ENCODE results near the gene CCDC172. TPM values are rescaled to one million over a fixed set of nuclear protein-coding genes. Genes with fewer than 3 reads are reported as not detected.

The CCDC172 gene, protein sequence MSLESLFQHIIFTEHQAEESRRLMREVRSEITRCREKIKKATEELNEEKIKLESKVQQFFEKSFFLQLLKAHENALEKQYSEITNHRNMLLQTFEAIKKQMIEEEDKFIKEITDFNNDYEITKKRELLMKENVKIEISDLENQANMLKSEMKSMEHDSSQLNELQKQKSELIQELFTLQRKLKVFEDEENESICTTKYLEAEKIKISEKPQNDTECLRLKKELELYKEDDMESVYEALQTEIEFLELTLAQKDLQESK
- not detected for polyA plus RNA-seq

DNA sequence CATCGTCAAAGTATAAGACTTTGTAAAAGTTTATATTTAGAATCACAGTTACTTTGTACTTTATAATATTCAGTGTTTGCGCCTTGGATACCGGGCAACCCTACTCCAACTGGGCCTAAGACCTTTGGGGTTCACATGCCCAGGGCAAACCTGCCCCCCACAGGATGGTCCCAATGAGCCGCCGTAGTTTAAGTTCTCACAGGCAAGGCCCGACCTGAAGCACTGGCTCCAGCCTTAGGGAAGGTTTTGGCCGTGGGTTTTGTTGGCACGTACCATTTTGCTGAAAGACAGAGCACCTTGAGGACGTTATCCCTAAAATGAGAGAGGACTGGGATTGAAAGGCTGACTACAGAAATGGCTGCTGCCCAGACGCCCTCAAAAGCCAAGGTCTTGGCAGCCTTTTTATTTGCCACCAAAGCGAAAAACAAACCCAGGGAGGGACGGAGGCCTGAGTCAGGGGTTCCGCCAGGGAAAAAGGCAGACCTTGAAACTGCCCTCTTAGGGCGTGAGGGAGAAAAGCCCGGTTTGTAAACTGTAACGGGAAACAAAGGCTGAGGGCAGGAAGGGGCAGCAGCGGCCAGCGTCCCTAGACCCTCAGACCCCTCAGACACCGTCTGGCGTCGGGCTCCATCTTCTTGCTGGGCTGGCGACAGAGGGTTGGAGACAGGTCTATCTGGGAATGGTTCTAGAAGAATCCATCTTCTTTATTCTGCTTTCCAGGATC, at the start of gene CCDC172:
Gene CCDC172 (plus strand): TSS at position 222 of the 724 bp plus-strand sequence. CDS start 564 bp downstream, outside the sequence.
- no peak within 1 kb of the TSS for H3K4me3 Mint-ChIP-seq
- H3K4me1 Mint-ChIP-seq: no peaks in the 10 kb centered on the region

GRCh38 chr10:116276981-116277380, 47.3 kb upstream of the CCDC172 start:
- Mint-ChIP-seq H3K9me3 (peaks cover 0 to 34% (median 5%) of the 10 kb centered on the region in 6 donors), H3K36me3 (peaks cover 0 to 6% (median 4%) of the 10 kb centered on the region in 3 donors), H3K4me1 (peaks cover 0 to 2% of the 10 kb centered on the region in 2 donors), H3K27me3 (ENCODE audit: low read depth in 3 of 3) (peaks cover 6 to 13% (median 11%) of the 10 kb centered on the region in 3 donors), H3K27ac (no peak overlapping the region), H3K4me3 (no peak overlapping the region)
- no peak for DNase-seq

More for the DNA sequence above, at the start of gene CCDC172:
- no peak within 1 kb of the TSS for H3K27ac Mint-ChIP-seq
- H3K9me3 Mint-ChIP-seq: peaks cover 0 to 12% (median 0%) of the 10 kb centered on the region in 6 donors
- DNase-seq: no peak
- peaks cover 0 to 1% (median 0%) of the 10 kb centered on the region in 3 donors for H3K36me3 Mint-ChIP-seq
- H3K27me3 Mint-ChIP-seq (ENCODE audit: low read depth in 3 of 3): no peaks in the 10 kb centered on the region

DNA sequence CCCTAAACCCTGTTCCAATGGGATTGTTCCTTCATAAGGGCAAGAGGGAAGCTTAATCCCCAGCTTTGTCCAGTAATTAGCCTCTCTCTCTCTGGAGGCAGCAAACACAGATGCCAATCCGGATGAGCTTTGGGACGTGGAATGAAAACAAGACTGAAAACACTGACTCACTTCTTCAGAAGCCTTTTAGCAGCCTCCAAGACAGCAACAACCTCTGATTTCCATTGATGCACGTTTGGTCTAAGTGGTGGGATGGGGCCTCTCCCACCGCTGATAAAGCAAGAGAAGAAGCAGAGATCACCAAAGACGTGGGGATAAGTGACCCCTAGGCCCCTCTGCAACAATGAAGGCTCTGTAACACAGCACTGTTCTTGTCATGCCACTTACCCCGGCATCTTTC, 45.4 kb upstream of the CCDC172 start:
- DNase-seq: no peak
- Mint-ChIP-seq H3K9me3 (peaks cover 0 to 28% (median 2%) of the 10 kb centered on the region in 6 donors), H3K4me3 (no peak overlapping the region), H3K36me3 (peaks cover 0 to 3% (median 0%) of the 10 kb centered on the region in 3 donors), H3K4me1 (no peaks in the 10 kb centered on the region), H3K27me3 (ENCODE audit: low read depth in 3 of 3) (peaks cover 3 to 10% (median 6%) of the 10 kb centered on the region in 3 donors), H3K27ac (no peak overlapping the region)

- no peak overlapping the region for H3K27ac Mint-ChIP-seq
- H3K36me3 Mint-ChIP-seq: no peaks in the 10 kb centered on the region
- peaks cover 3 to 5% (median 4%) of the 10 kb centered on the region in 3 donors for H3K27me3 Mint-ChIP-seq (ENCODE audit: low read depth in 3 of 3)
- H3K4me1 Mint-ChIP-seq: no peaks in the 10 kb centered on the region
- H3K4me3 Mint-ChIP-seq: no peak overlapping the region
- peaks cover 0 to 13% (median 2%) of the 10 kb centered on the region in 6 donors for H3K9me3 Mint-ChIP-seq
- DNase-seq: no peak
Measured at GRCh38 chr10:116281775-116282174, 42.5 kb upstream of the CCDC172 start.

DNA sequence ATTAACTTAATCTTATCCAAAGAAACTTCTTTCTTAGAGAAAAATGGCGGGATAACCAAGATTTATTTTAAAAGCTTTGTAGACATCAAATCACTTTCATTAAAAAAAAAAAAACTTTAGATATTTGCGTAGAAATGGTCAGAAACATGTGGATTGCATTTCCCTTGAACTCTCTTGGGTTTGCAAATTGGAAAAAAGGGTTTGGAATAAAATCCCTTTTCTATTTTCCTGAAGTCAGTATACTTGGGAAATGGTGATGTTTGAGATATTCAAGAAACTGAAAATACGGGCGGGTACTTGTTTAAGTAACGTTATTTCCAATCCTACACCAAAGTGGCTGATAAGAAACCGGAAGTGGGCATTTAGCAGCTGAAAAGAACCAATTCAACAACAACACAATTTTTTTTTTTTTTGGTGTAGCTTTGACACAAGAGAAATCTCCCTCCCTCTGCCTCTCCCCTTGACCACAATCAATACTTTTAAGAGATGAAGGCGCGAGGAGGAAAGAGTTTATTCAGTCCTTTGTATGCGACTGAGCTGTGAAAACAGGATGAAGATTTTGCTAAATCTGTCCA, 37.5 kb upstream of the CCDC172 start:
- Mint-ChIP-seq H3K27ac (no peak overlapping the region), H3K4me3 (no peak overlapping the region), H3K9me3 (peaks cover 0 to 9% (median 4%) of the 10 kb centered on the region in 6 donors), H3K36me3 (no peaks in the 10 kb centered on the region), H3K27me3 (ENCODE audit: low read depth in 3 of 3) (peaks cover 0 to 3% (median 0%) of the 10 kb centered on the region in 3 donors), H3K4me1 (no peaks in the 10 kb centered on the region)
- DNase-seq: no peak

GRCh38 chr10:116287906-116288501, 36.2 kb upstream of the CCDC172 start:
- peaks cover 0 to 3% (median 0%) of the 10 kb centered on the region in 3 donors for H3K27me3 Mint-ChIP-seq (ENCODE audit: low read depth in 3 of 3)
- no peak for DNase-seq
- H3K36me3 Mint-ChIP-seq: no peaks in the 10 kb centered on the region
- H3K4me3 Mint-ChIP-seq: no peak overlapping the region
- H3K9me3 Mint-ChIP-seq: peaks cover 0 to 12% (median 6%) of the 10 kb centered on the region in 6 donors
- H3K27ac Mint-ChIP-seq: no peak overlapping the region
- H3K4me1 Mint-ChIP-seq: no peaks in the 10 kb centered on the region

DNA sequence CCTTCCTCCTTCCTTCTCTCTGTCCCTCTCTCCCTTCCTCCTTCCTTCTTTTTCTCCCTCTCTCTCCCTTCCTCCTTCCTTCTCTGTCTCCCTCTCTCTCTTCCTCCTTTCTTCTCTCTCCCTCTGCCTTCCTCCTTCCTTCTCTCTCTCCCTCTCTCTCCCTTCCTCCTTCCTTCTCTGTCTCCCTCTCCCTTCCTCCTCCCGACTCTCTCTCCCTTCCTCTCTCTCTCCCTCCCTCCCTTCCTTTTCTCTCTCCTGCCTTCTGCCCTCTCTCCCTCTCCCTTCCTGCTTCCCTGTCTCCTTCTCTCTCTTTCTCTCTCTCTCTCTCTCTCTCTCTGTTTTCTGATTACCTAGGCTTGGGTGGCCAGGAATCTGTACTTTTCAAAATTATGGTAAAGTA, 34.6 kb upstream of the CCDC172 start:
- H3K4me3 Mint-ChIP-seq: no peak overlapping the region
- H3K9me3 Mint-ChIP-seq: peaks cover 0 to 11% (median 5%) of the 10 kb centered on the region in 6 donors
- DNase-seq: no peak
- no peak overlapping the region for H3K27ac Mint-ChIP-seq
- no peaks in the 10 kb centered on the region for H3K36me3 Mint-ChIP-seq
- peaks cover 0 to 3% (median 2%) of the 10 kb centered on the region in 3 donors for H3K27me3 Mint-ChIP-seq (ENCODE audit: low read depth in 3 of 3)
- no peaks in the 10 kb centered on the region for H3K4me1 Mint-ChIP-seq

DNA sequence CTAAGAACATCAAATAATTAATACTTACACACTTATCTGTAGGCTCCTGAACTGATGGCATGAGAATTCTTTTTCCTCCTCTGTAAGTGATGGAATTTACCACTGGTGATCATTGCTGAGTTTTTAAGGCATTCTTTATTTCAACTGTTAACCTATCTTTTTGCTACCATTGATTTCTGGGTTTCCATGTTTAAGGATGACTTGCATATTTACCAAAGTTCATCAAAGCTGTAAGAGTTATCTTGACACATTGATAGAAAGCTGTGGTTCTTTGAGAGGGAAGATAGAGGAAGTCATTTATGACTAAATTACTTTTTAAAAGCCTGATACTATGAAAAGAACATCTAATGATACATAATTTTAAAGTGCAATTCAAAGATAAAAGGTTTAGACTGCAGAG, 31.8 kb upstream of the CCDC172 start:
- no peaks in the 10 kb centered on the region for H3K36me3 Mint-ChIP-seq
- peaks cover 0 to 15% (median 6%) of the 10 kb centered on the region in 6 donors for H3K9me3 Mint-ChIP-seq
- no peak overlapping the region for H3K4me3 Mint-ChIP-seq
- DNase-seq: no peak
- H3K27ac Mint-ChIP-seq: no peak overlapping the region
- peaks cover 0 to 4% (median 3%) of the 10 kb centered on the region in 3 donors for H3K27me3 Mint-ChIP-seq (ENCODE audit: low read depth in 3 of 3)
- H3K4me1 Mint-ChIP-seq: no peaks in the 10 kb centered on the region

DNA sequence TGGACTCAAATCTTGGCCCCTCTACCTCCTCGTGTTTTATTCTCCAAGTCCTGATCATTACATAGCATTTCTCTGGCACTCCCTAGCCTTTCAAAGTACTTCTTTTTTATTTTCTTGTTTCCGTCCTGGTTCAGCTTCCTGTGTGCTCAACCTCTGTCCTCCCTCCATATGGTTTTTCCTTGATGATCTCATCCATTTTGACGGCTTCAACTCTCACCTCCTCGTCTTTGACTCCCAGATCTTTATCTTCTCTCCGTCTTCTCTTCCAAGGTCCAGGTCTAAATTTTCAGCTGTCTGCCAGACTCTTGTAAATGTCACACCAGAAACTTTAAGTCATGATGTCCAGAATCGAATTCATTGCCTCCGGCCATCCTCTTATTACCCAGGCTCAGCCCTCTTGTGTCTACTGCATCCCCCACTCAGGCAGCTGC, 27.9 kb upstream of the CCDC172 start:
- Mint-ChIP-seq H3K27ac (no peak overlapping the region), H3K9me3 (peaks cover 0 to 21% (median 7%) of the 10 kb centered on the region in 6 donors)
- DNase-seq: no peak

GRCh38 chr10:116298586-116298985, 25.7 kb upstream of the CCDC172 start:
- Mint-ChIP-seq H3K27me3 (ENCODE audit: low read depth in 3 of 3) (peaks cover 0 to 5% (median 2%) of the 10 kb centered on the region in 3 donors), H3K27ac (no peak overlapping the region), H3K4me3 (no peak overlapping the region), H3K9me3 (peaks cover 0 to 28% (median 6%) of the 10 kb centered on the region in 6 donors), H3K36me3 (no peaks in the 10 kb centered on the region), H3K4me1 (no peaks in the 10 kb centered on the region)
- no peak for DNase-seq

More for the DNA sequence above, 27.9 kb upstream of the CCDC172 start:
- no peaks in the 10 kb centered on the region for H3K36me3 Mint-ChIP-seq
- H3K27me3 Mint-ChIP-seq (ENCODE audit: low read depth in 3 of 3): peaks cover 0 to 5% (median 2%) of the 10 kb centered on the region in 3 donors
- H3K4me1 Mint-ChIP-seq: no peaks in the 10 kb centered on the region
- no peak overlapping the region for H3K4me3 Mint-ChIP-seq

- Mint-ChIP-seq H3K9me3 (peaks cover 0 to 31% (median 7%) of the 10 kb centered on the region in 6 donors), H3K4me3 (no peak overlapping the region), H3K27ac (no peak overlapping the region), H3K4me1 (no peaks in the 10 kb centered on the region), H3K27me3 (ENCODE audit: low read depth in 3 of 3) (peaks cover 0 to 2% (median 2%) of the 10 kb centered on the region in 3 donors), H3K36me3 (no peaks in the 10 kb centered on the region)
- no peak for DNase-seq
Measured at GRCh38 chr10:116300542-116300941, 23.7 kb upstream of the CCDC172 start.

- Mint-ChIP-seq H3K36me3 (no peaks in the 10 kb centered on the region), H3K4me1 (no peaks in the 10 kb centered on the region), H3K4me3 (no peak overlapping the region), H3K27me3 (ENCODE audit: low read depth in 3 of 3) (no peaks in the 10 kb centered on the region), H3K27ac (no peak overlapping the region), H3K9me3 (peaks cover 2 to 18% (median 6%) of the 10 kb centered on the region in 6 donors)
- no peak for DNase-seq
Measured at GRCh38 chr10:116304923-116305322, 19.3 kb upstream of the CCDC172 start.

DNA sequence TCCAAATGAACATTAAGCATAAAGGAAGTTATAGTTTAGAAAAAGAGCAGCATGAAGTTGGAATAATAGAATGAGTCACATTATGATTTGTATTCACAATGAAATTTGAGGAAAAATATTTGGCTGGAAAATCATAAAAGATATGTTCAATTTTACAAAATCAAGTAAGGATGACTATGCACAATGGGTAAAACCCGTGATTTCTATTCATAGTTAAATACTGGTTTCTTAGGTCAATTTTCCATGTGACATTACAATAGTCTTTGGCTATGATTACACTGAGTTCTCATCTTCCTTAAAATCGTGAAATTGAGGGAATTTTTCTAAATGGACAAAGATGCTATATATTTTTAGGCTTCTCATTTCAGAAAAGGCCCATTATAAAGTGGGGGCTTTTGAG, 17.4 kb upstream of the CCDC172 start:
- H3K4me3 Mint-ChIP-seq: no peak overlapping the region

More for the DNA sequence above, 17.4 kb upstream of the CCDC172 start:
- Mint-ChIP-seq H3K4me1 (no peaks in the 10 kb centered on the region), H3K36me3 (no peaks in the 10 kb centered on the region), H3K9me3 (peaks cover 2 to 14% (median 7%) of the 10 kb centered on the region in 6 donors), H3K27ac (no peak overlapping the region), H3K27me3 (ENCODE audit: low read depth in 3 of 3) (no peaks in the 10 kb centered on the region)
- no peak for DNase-seq
